Smooth muscle cell of the umbilical artery (primary cell): ENCODE data around the gene KCNQ2. TPM values are rescaled to one million over a fixed set of nuclear protein-coding genes. Genes with fewer than 3 reads are reported as not detected.

ENCODE experiments used
- total RNA-seq: library from RNA; depleted of rRNA; stranded (reverse); fragments of >200 nt; gene quantifications from 2 replicates; pipeline ENCODE4 v1.2.3, GENCODE V29; 2014

KCNQ2 gene
- total RNA-seq = not detected in 2 replicates

DNA sequence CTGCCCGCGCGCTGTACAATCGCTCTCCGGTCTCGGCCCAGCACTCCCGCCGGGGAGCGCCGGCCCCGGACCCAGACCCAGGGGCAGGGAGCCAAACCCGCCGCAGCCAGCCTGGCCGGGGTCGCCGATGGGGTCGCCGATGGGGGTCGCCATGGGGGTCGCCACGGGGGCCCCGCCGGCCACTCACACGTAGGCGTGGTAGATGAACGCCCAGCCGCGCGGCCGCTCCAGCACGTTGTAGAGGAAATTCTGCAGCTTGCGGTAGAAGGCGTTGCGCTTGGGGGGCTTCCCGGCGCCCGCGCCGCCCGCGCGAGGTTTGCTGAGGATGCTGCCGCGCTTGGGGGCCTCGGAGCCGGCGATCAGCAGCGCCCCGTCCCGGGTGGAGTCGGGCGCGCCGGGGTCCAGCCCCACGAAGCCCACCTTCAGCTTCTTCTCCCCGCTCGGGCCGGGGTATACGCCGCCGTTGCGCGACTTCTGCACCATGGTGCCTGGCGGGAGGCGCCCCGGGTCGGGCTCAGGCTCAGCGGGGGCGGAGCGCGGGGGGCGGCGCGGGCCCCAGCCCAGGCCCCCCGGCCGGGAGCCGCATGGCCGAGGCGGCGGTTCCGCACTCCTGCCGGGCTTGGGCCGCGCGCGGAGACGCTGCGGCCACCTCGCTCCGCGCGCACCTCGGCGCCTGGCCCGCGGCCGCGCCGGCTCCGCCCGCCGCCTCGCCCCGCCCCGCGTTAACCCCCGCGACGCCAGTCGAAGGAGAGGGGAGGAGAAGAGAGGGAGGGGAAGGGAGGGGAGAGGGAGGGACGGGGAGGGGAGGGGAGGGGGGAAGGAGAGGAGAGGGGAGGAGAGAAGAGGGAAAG is at the start of gene KCNQ2:
KCNQ2 (minus strand) TSS at position 675 of the 851 bp plus-strand sequence; CDS start at position 483, 192 bp downstream.

DNA sequence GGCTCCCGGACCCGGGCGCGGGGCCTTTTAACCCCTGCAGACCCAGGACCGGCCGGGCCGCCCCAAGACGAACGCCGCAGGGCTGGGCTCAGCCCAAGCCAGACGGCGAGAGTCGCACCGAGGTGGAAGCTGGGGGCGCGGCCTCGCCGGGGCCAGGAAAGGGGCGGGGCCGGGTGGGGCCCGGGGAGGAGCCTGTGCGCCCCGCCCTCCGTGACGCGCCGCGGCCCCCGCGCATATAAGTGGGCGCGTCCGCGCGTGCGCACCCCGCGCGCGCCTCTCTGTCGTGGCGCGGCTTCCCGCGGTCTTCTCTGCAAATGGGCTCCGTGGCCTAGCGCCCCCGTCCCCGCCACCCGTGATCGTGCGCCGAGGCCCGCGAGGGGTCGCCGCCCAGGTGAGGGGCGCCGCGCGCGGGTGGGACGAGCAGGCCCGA is 48.1 kb upstream of the KCNQ2 start, which contains the start of gene PPDPF:
PPDPF (plus strand) TSS at position 262 of the 430 bp plus-strand sequence. CDS start 544 bp downstream, outside the sequence.

DNA sequence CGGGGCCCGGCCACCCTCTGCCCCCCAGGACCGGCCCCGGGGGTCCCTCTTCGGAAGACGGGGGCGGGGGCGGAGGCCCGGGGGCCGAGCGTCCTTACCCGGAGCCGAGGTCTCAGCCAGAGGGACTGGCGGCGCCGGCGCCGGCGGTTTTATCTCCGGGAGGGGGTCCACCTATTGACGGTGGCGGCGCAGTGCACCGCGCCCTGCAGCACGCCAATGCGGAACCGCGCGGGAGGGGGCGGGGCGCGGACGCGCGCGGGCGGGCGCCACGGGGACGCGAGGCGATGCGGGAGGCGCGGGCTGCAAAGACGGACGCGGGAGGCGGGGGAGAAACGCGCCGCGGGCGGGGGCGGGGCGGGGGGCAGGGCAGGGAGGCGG is 26.5 kb upstream of the KCNQ2 start, which contains the start of gene EEF1A2:
EEF1A2 (minus strand) TSS at position 124 of the 378 bp plus-strand sequence. CDS start 1,320 bp downstream, outside the sequence.

DNA sequence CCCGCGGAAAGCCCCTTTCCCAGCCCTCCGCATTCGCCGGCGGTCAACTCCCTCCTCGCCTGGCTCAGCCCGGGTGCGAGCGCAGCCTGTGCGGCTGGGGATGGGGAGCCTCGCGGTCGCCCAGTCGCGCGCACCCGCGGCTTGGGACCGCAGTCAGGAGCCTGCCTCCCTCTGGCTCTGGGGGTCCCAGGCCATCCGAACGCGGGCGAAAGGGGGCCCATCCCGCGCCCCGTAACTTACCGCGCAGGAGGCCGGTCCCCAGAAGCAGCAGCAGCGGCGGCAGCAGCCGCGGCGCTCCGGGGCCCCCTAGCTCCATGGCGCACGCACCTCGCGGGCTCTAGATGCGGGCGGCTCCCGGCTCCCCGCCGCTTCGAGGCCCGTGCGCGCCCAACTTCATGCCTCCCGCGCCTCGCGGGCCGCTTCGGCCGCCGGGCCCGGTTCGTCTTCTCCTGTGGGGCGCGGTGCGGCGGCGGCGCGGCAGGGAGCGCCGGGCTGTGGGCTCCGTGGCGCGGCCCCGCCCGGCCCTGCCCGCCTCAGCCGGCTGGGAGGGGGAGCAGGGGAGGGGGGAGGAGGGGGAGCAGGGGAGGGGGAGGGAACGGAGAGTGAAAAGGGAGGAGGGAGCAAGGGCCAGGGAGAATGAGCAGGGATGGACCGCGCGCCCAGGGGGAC is 111.5 kb downstream of the KCNQ2 start, which contains the start of gene CHRNA4:
CHRNA4 (minus strand) TSS at position 500 of the 669 bp plus-strand sequence; CDS start at position 316, 184 bp downstream.

Other genes starting within 250 kb of the KCNQ2 start
- 0.30 TPM in 1 of 2 replicates, not detected in the other for gene BIRC7, start 236.8 kb downstream of the KCNQ2 start, total RNA-seq
- not detected in 2 replicates for gene NKAIN4, start 218.2 kb downstream of the KCNQ2 start, total RNA-seq
- gene ARFGAP1, start 199.8 kb downstream of the KCNQ2 start, total RNA-seq = 103 and 159 TPM in 2 replicates
- under 0.01 and 0.05 TPM in 2 replicates for gene COL20A1, start 179.5 kb downstream of the KCNQ2 start, total RNA-seq
- gene CHRNA4, start 111.3 kb downstream of the KCNQ2 start, total RNA-seq = not detected in 2 replicates
- gene EEF1A2, start 26.4 kb upstream of the KCNQ2 start, total RNA-seq = 3.9 and 8.8 TPM in 2 replicates
- gene PPDPF, start 48.1 kb upstream of the KCNQ2 start, total RNA-seq = 61.2 and 63.0 TPM in 2 replicates
- gene PTK6, start 64.7 kb upstream of the KCNQ2 start, total RNA-seq = 0.18 TPM in 1 of 2 replicates, not detected in the other
- not detected in 2 replicates for gene SRMS, start 75.1 kb upstream of the KCNQ2 start, total RNA-seq
- gene FNDC11, start 81.5 kb upstream of the KCNQ2 start, total RNA-seq = 0.74 and 0.89 TPM in 2 replicates
- gene HELZ2, start 101.6 kb upstream of the KCNQ2 start, total RNA-seq = 32.7 and 54.9 TPM in 2 replicates
- 8.9 and 13.6 TPM in 2 replicates for gene GMEB2, start 154.4 kb upstream of the KCNQ2 start, total RNA-seq
- 2.7 and 6.7 TPM in 2 replicates for gene STMN3, start 180.8 kb upstream of the KCNQ2 start, total RNA-seq
- gene RTEL1, start 185.7 kb upstream of the KCNQ2 start, total RNA-seq = 7.1 and 14.3 TPM in 2 replicates
- gene TNFRSF6B, start 224.0 kb upstream of the KCNQ2 start, total RNA-seq = 16.3 and 95.5 TPM in 2 replicates
- gene ARFRP1, start 235.3 kb upstream of the KCNQ2 start, total RNA-seq = 35.3 and 43.2 TPM in 2 replicates
- gene ZGPAT, start 235.4 kb upstream of the KCNQ2 start, total RNA-seq = 19.3 and 23.6 TPM in 2 replicates